SK-N-SH (cell line): ENCODE results near the gene SLC17A9. TPM values are rescaled to one million over a fixed set of nuclear protein-coding genes. Genes with fewer than 3 reads are reported as not detected.

ENCODE experiments used
- CTCF ChIA-PET: fragments of 300-600, 350-600 bp; formaldehyde crosslinking; extraction: SDS; loops from one replicate; lab custom pipeline; 2021; lab: Yijun Ruan, JAX
- POLR2A ChIA-PET: fragments of 350-600 bp; sonication (Branson Sonifier 250); formaldehyde crosslinking; extraction: SDS; loops from one replicate; lab custom pipeline; 2020; ENCODE audit warnings: antibody characterized with exemption, inconsistent platforms; lab: Yijun Ruan, JAX
- DNase-seq: peaks from one replicate; pipeline ENCODE4 v3.0.0; 2012
- H2AFZ ChIP-seq: fragments of 200-600 bp; sonication (generic); 2 replicates; pipeline ENCODE4 v1.8.1; 2016; ENCODE audit warnings: antibody characterized with exemption, mild to moderate bottlenecking, low read depth
- H3F3A ChIP-seq: fragments of 200-600 bp; sonication (generic); replicated peaks from 2 replicates; pipeline ENCODE3; 2016; ENCODE audit warnings: antibody characterized with exemption, mild to moderate bottlenecking; ENCODE audit not compliant: insufficient read depth
- H3K27ac ChIP-seq, 2 experiments: fragments of 200-500 bp in 1 of 2; fragments of 200-600 bp in 1 of 2; sonication (Bioruptor generic) in 1 of 2; sonication (generic), shearing (Covaris generic) in 1 of 2; 2 replicates each; pipeline versions ENCODE4 v1.5.1 to v1.6.1; 2014 to 2016; ENCODE audit warnings: low read depth in 2 of 2, inconsistent platforms in 1 of 2, low read length in 1 of 2, mild to moderate bottlenecking in 1 of 2, mixed read lengths in 1 of 2
- H3K27me3 ChIP-seq: fragments of 200-600 bp; sonication (generic), shearing (Covaris generic); 2 replicates; pipeline ENCODE4 v1.6.1; 2016; ENCODE audit warnings: mixed run types; ENCODE audit not compliant: insufficient read depth
- H3K36me3 ChIP-seq, 2 experiments: fragments of 200-500 bp in 1 of 2; fragments of 200-600 bp in 1 of 2; sonication (Bioruptor generic) in 1 of 2; sonication (generic) in 1 of 2; replicated peaks in 1 of 2; 2 replicates each; pipeline versions ENCODE3 to v1.5.1; 2014 to 2016; ENCODE audit warnings: low read length in 1 of 2, mild to moderate bottlenecking in 1 of 2; ENCODE audit not compliant: insufficient read depth in 2 of 2, control insufficient read depth in 1 of 2
- H3K4me1 ChIP-seq, 2 experiments: fragments of 200-500 bp in 1 of 2; fragments of 200-600 bp in 1 of 2; sonication (Bioruptor generic) in 1 of 2; sonication (generic), shearing (Covaris generic) in 1 of 2; 2 replicates each; pipeline versions ENCODE4 v1.5.1 to v1.6.1; 2014 to 2016; ENCODE audit warnings: low read depth in 1 of 2, low read length in 1 of 2, mixed run types in 1 of 2; ENCODE audit not compliant: insufficient read depth in 2 of 2, control insufficient read depth in 1 of 2
- H3K4me2 ChIP-seq: fragments of 200-600 bp; sonication (generic), shearing (Covaris generic); 2 replicates; pipeline ENCODE4 v1.6.1; 2017; ENCODE audit warnings: mixed run types
- H3K4me3 ChIP-seq, 2 experiments: fragments of 200-500 bp in 1 of 2; fragments of 200-600 bp in 1 of 2; sonication (Bioruptor generic) in 1 of 2; sonication (generic), shearing (Covaris generic) in 1 of 2; 2 replicates each; pipeline versions ENCODE4 v1.5.1 to v1.8.1; 2014 to 2016; ENCODE audit warnings: low read depth in 2 of 2, inconsistent platforms in 1 of 2, low read length in 1 of 2, mild to moderate bottlenecking in 1 of 2, mixed read lengths in 1 of 2, moderate library complexity in 1 of 2
- H3K79me2 ChIP-seq: fragments of 200-600 bp; sonication (generic); 2 replicates; pipeline ENCODE4 v1.8.1; 2017; ENCODE audit warnings: mild to moderate bottlenecking; ENCODE audit not compliant: insufficient read depth
- H3K9ac ChIP-seq: fragments of 200-600 bp; sonication (generic); 2 replicates; pipeline ENCODE4 v1.6.1; 2017; ENCODE audit warnings: mixed run types
- H3K9me2 ChIP-seq: fragments of 200-600 bp; sonication (generic); 2 replicates; pipeline ENCODE4 v1.6.1; 2017; ENCODE audit warnings: mixed run types
- H3K9me3 ChIP-seq: fragments of 200-600 bp; sonication (generic); 2 replicates; pipeline ENCODE4 v1.6.1; 2017; ENCODE audit warnings: mixed run types, mild to moderate bottlenecking, moderate library complexity
- H4K20me1 ChIP-seq: fragments of 200-600 bp; sonication (generic); 2 replicates; pipeline ENCODE4 v1.6.1; 2017; ENCODE audit warnings: mild to moderate bottlenecking, mixed run types; ENCODE audit not compliant: insufficient read depth
- CHD2 ChIP-seq: fragments of 150-350 bp; IDR thresholded peaks from 2 replicates; pipeline ENCODE4 v1.6.1; 2018; ENCODE audit warnings: low read length; ENCODE audit not compliant: partially characterized antibody
- EP300 ChIP-seq, 2 experiments: IDR thresholded peaks; 2 replicates each; pipeline versions ENCODE4 v1.4.0 to v1.6.1; 2012; ENCODE audit warnings: borderline replicate concordance in 1 of 2, low read depth in 1 of 2, low read length in 1 of 2
- GABPA ChIP-seq: IDR thresholded peaks from 2 replicates; pipeline ENCODE4 v1.4.0; 2012; ENCODE audit warnings: low read depth, mild to moderate bottlenecking
- GATA2 ChIP-seq: sonication (generic); formaldehyde crosslinking; IDR thresholded peaks from 2 replicates; pipeline ENCODE4 v1.5.0; 2020; ENCODE audit warnings: mild to moderate bottlenecking, missing genetic modification reagents
- IRF3 ChIP-seq: fragments of 150-350 bp; IDR thresholded peaks from 2 replicates; pipeline ENCODE4 v1.6.1; 2016; ENCODE audit warnings: mild to moderate bottlenecking, low read depth, low read length
- MAX ChIP-seq: IDR thresholded peaks from 2 replicates; pipeline ENCODE4 v1.4.0; 2012; ENCODE audit warnings: low read depth
- RCOR1 ChIP-seq: fragments of 150-350 bp; IDR thresholded peaks from 2 replicates; pipeline ENCODE4 v1.6.1; 2017; ENCODE audit warnings: antibody characterized with exemption, low read length
- RFX5 ChIP-seq: IDR thresholded peaks from 2 replicates; pipeline ENCODE4 v1.6.1; 2012; ENCODE audit warnings: mild to moderate bottlenecking, improper control_type of control experiment, low read length
- TAF1 ChIP-seq: IDR thresholded peaks from 2 replicates; pipeline ENCODE4 v1.6.1; 2012; ENCODE audit warnings: low read depth, mild to moderate bottlenecking, low read length, moderate library complexity, borderline replicate concordance
- TCF12 ChIP-seq: IDR thresholded peaks from 2 replicates; pipeline ENCODE4 v1.4.0; 2012
- USF1 ChIP-seq: IDR thresholded peaks from 2 replicates; pipeline ENCODE4 v1.4.0; 2012; ENCODE audit warnings: low read depth, borderline replicate concordance
- ZBTB33 ChIP-seq: IDR thresholded peaks from 2 replicates; pipeline ENCODE4 v1.4.0; 2012; ENCODE audit warnings: low read depth, borderline replicate concordance
- WGBS: methylation state at CpG from one replicate; pipeline ENCODE4 v1.1.6; 2017; ENCODE audit warnings: low lambda C conversion rate; 5-methylcytosine and 5-hydroxymethylcytosine counted together
- polyA plus RNA-seq, 3 experiments: library from polyadenylated mRNA; depleted of rRNA; stranded (reverse); fragments of >200 nt; gene quantifications; 2 replicates each; pipeline ENCODE4 v1.2.3, GENCODE V29; 2012

SLC17A9 gene
- not detected in 2 replicates for polyA plus RNA-seq (2012; rRNA removed)
- 0.01 TPM in 1 of 2 replicates, not detected in the other for polyA plus RNA-seq (2012; cell fraction: cytosol; rRNA removed)
- 0.19 and 0.23 TPM in 2 replicates for polyA plus RNA-seq (2012; cell fraction: nucleus; rRNA removed)

- Histone ChIP-seq H3K9ac (no peak within 1 kb of the TSS), H3K36me3 (peaks cover 12 to 25% of the 10 kb centered on the region in 2 experiments), H3K4me2 (no peak within 1 kb of the TSS), H3K27ac (no peak within 1 kb of the TSS), H3K9me2 (no peaks in the 10 kb centered on the region), H3K4me3 (no peak within 1 kb of the TSS), H3F3A (no peaks in the 10 kb centered on the region), H3K27me3 (no peaks in the 10 kb centered on the region), H3K79me2 (no peaks in the 10 kb centered on the region), H4K20me1 (no peaks in the 10 kb centered on the region), H2AFZ (no peak within 1 kb of the TSS), H3K4me1 (peaks cover 0 to 5% of the 10 kb centered on the region in 2 experiments; a peak in 1 of 4 replicates), H3K9me3 (no peaks in the 10 kb centered on the region)
- 84% methylated on average over 28 of the region's 37 CpGs for whole genome bisulfite sequencing
- POLR2A ChIA-PET, result no interaction called here
- CTCF ChIA-PET, result interaction anchor here (1.3 to 2.1 kb wide), 3 partner anchors 8 to 56 kb away, joined by 4 to 9 read pairs (median 6); no protein-coding TSS in a partner anchor
- no peak for DNase-seq
- TF ChIP-seq TAF1 (no peak), MAX (no peak), GABPA (no peak), GATA2 (no peak), RFX5 (no peak), ZBTB33 (no peak), RCOR1 (no peak), TCF12 (no peak)
Observed at GRCh38 chr20:62952373-62952967, at the start of gene SLC17A9. SLC17A9 (plus strand) TSS chr20:62952709; CDS start chr20:62952831, 122 bp downstream.

GRCh38 chr20:62902926-62903615 is 49.4 kb upstream of the SLC17A9 start:
- peaks cover 43% of the 10 kb centered on the region for H4K20me1 ChIP-seq
- H3K4me2 ChIP-seq, result no peak overlapping the region
- TF ChIP-seq CHD2 (no peak), USF1 (no peak), EP300 (IDR thresholded peaks at IDR 0.05; ENCODE audit: borderline replicate concordance in 1 of 2, low read depth in 1 of 2, low read length in 1 of 2) (no peak), IRF3 (no peak)
- ChIA-PET POLR2A (no interaction called here), CTCF (interaction anchor here (1.2 to 9.8 kb wide), 6 partner anchors 12 to 68 kb away, joined by 3 to 181 read pairs (median 41); partner anchors contain the start of gene TCFL5)
- peaks cover 7 to 15% of the 10 kb centered on the region in 2 experiments; a peak in 2 of 4 replicates for H3K4me1 ChIP-seq
- no peak overlapping the region for H3K4me3 ChIP-seq
- H3K36me3 ChIP-seq, result peaks cover 44 to 77% of the 10 kb centered on the region in 2 experiments
- H3K9me3 ChIP-seq, result no peaks in the 10 kb centered on the region
- no peaks in the 10 kb centered on the region for H3K27me3 ChIP-seq
- WGBS, result 85% methylated on average over 4 of the region's 7 CpGs
- H3F3A ChIP-seq, result peaks cover 33% of the 10 kb centered on the region
- no peaks in the 10 kb centered on the region for H3K9me2 ChIP-seq
- no peak overlapping the region for H2AFZ ChIP-seq
- no peak overlapping the region for H3K27ac ChIP-seq
- peaks cover 51% of the 10 kb centered on the region for H3K79me2 ChIP-seq
- no peak for DNase-seq
- no peak overlapping the region for H3K9ac ChIP-seq
